Activated CD4-positive, alpha-beta T cell treated with anti-CD3 and anti-CD28 coated beads, Interleukin-2, amount 10 ng/mL, durations not matched to agents 24 days and 14 days (primary cell): ENCODE data around the gene MEGF9. TPM values are rescaled to one million over a fixed set of nuclear protein-coding genes. Genes with fewer than 3 reads are reported as not detected.
"Not testable (repeated sequence)": the region's sequence is repeated elsewhere in the genome, so short reads cannot be mapped to it uniquely, and the experiment has no call there.

Source experiments
- DNase-seq: peaks from one replicate; pipeline ENCODE4 v3.0.0; 2022
- H3K27ac Mint-ChIP-seq: one replicate; pipeline ENCODE4 v1.8.0; 2022; ENCODE audit warnings: mild to moderate bottlenecking, mixed read lengths
- H3K27me3 Mint-ChIP-seq: one replicate; pipeline ENCODE4 v1.8.0; 2022; ENCODE audit warnings: mixed read lengths
- H3K36me3 Mint-ChIP-seq: one replicate; pipeline ENCODE4 v1.8.0; 2022; ENCODE audit warnings: low read depth, mild to moderate bottlenecking, mixed read lengths
- H3K4me1 Mint-ChIP-seq: one replicate; pipeline ENCODE4 v1.8.0; 2021; ENCODE audit warnings: mixed read lengths
- H3K4me3 Mint-ChIP-seq: one replicate; pipeline ENCODE4 v1.8.0; 2022; ENCODE audit warnings: mild to moderate bottlenecking, moderate library complexity, mixed read lengths
- H3K9me3 Mint-ChIP-seq: one replicate; pipeline ENCODE4 v1.8.0; 2021; ENCODE audit warnings: mixed read lengths
- intact Hi-C: fragments of 100-400 bp; cut with micrococcal nuclease; formaldehyde crosslinking; loops from one replicate; pipeline ENCODE4 v1.15.1; 2023
- total RNA-seq: library from RNA; stranded (reverse); gene quantifications from 2 replicates; pipeline ENCODE4 v1.2.3, GENCODE V29; 2022

Gene MEGF9
- total RNA-seq, 1 donor from 2014 or later = 4.5 TPM

DNA sequence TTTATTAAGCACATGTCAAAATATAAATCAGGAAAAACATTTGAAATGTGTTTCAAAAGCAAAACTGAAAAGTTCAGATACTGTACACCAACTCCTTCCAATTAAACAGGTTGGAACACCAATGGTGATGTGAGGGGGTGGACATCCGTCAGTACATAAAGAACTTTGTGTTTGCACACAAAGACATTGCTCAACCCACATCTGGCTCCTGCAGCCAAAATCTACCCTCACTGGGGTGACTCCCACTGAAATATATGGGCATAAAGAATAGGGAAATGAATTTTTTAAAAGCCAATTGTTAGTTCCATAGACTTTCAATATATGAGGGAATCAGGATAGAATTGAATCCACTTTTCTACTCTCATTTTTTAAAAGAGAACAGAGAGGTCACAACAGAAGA lies 63.9 kb downstream of the MEGF9 start:
- H3K4me1 Mint-ChIP-seq = peaks cover 2% of the 10 kb centered on the region
- intact Hi-C loops = no loop called here
- H3K36me3 Mint-ChIP-seq = no peaks in the 10 kb centered on the region
- no peak overlapping the region for H3K27ac Mint-ChIP-seq
- no peaks in the 10 kb centered on the region for H3K27me3 Mint-ChIP-seq
- no peak overlapping the region for H3K4me3 Mint-ChIP-seq
- no peak for DNase-seq
- H3K9me3 Mint-ChIP-seq = no peaks in the 10 kb centered on the region

DNA sequence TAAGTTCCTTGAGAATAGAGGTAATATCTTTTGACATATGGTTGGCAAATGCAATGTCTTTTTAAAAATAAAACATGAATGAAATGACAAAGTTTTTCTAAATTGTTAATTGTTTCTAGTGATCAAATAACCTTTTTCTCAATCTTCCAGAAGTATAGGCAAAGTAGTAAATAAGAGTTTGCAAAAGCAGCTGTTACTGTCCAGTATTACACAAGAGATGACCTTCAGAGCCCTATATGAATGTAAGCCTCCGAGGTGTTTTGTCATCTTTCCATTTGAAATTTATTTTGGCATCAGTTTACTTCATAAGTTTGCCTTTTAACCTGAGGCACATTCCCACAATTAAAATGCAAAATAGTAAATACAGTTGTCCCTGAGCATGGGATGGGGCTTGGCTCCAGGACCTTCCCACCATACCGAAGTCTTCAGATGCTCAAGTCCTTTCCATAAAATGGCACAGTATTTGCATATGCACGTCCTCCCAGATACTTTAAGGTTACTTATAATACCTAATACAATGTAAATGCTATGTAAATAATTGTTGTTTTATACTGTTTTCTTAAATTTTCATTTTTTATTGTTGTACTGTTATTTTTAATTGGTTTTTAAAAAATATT lies 65.6 kb downstream of the MEGF9 start:
- H3K27me3 Mint-ChIP-seq = no peaks in the 10 kb centered on the region
- H3K9me3 Mint-ChIP-seq = no peaks in the 10 kb centered on the region
- intact Hi-C loops = no loop called here
- no peak overlapping the region for H3K4me3 Mint-ChIP-seq
- no peak overlapping the region for H3K27ac Mint-ChIP-seq
- DNase-seq = no peak
- no peaks in the 10 kb centered on the region for H3K36me3 Mint-ChIP-seq
- no peaks in the 10 kb centered on the region for H3K4me1 Mint-ChIP-seq

DNA sequence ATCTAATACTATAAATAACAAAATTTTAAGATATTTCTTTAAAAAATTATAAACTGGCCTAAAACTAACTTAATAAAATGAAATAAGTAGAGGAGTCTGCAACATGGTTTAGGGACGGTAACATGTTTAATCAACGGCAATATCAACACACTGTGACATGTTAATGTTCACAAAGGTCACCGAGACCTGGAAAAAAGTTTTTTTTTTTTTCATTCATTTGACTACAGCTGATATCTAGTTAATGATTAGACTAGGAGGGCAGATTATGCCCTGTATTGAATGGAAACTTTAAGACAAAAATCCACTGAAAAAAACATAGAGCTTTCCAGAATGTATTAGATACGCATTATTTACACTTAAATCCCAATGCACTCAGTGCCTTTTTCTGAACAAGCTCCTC lies 67.3 kb downstream of the MEGF9 start:
- intact Hi-C loops = no loop called here
- H3K4me3 Mint-ChIP-seq = no peak overlapping the region
- peaks cover 2% of the 10 kb centered on the region for H3K4me1 Mint-ChIP-seq
- peaks cover under 1% of the 10 kb centered on the region for H3K36me3 Mint-ChIP-seq
- H3K27ac Mint-ChIP-seq = no peak overlapping the region
- H3K9me3 Mint-ChIP-seq = peaks cover 1% of the 10 kb centered on the region
- H3K27me3 Mint-ChIP-seq = no peaks in the 10 kb centered on the region
- no peak for DNase-seq

DNA sequence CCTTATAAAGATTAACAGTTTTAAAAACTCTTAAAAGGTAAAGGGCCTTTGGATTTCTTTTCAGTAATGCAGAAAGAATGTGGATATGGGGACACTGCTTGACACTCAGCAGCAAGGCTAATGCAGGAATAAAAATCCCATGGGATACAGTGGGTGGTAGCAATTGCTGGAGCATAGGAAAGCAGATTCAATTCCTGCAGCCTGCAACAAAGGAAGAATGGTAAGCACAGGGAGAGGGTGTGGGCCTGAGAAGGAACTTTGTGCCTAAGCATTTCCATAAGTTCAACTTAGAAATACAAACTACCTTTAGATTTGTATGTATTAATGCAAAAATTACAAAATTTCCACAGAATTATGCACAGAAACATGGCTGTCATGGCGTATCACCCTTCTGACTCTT lies 68.5 kb downstream of the MEGF9 start:
- intact Hi-C loops = no loop called here
- H3K36me3 Mint-ChIP-seq = peaks cover 2% of the 10 kb centered on the region
- DNase-seq = no peak
- no peaks in the 10 kb centered on the region for H3K27me3 Mint-ChIP-seq
- peaks cover 4% of the 10 kb centered on the region for H3K9me3 Mint-ChIP-seq
- H3K4me1 Mint-ChIP-seq = peaks cover 3% of the 10 kb centered on the region
- H3K4me3 Mint-ChIP-seq = no peak overlapping the region
- H3K27ac Mint-ChIP-seq = no peak overlapping the region

DNA sequence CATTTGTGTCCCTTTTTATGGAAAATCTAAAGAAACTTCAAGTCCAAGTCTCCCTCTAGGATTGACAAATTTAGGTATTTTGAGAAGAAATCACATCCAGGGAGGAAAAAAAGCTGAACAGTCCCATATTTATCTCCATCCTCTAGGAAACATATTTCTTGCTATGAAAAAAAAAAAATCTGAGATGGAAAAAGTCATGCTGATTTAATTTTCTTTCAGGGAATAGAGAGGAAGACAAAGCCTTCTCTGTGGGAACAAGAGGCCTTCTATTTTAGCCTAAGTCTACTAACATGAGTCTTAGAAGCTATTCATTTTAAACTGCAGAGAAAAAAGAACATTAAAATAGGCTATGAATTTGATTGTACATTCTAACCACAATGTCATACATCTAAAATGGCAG lies 71.2 kb downstream of the MEGF9 start:
- Mint-ChIP-seq H3K4me3 (no peak overlapping the region), H3K27ac (no peak overlapping the region), H3K36me3 (peaks cover 2% of the 10 kb centered on the region), H3K9me3 (peaks cover 4% of the 10 kb centered on the region), H3K4me1 (peaks cover 3% of the 10 kb centered on the region), H3K27me3 (no peaks in the 10 kb centered on the region)
- no peak for DNase-seq
- intact Hi-C loops = no loop called here

DNA sequence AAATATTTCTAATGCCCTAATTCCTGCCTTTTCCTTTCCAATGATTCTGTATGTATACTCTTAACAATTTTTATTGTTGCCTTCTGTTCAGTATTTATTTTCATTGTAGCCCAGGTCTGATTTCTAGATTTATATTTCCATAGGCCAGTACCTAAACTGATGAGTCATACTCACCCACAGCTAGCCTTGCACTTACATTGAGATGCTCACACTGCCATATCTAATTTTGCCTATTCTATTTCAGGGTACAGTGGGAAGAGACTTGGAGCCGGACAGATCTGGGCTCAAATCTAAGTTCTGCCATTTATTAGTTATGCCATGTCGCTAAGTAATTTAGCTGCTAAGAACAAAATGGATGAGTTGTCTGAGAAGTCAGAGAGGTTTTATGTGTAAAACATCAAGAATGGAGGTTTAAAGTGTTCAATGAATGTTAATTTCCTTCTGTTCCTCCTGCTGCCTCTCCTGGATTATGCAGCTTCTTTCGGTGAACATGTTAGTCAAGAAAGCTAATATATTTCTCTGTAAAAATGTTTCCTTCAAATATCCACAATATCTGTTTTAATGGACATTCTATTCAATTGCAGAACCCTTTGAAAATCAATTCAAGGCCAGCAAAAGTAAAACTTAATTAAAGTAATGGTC lies 72.0 kb downstream of the MEGF9 start:
- Mint-ChIP-seq H3K4me3 (no peak overlapping the region), H3K9me3 (peaks cover 4% of the 10 kb centered on the region), H3K27me3 (no peaks in the 10 kb centered on the region), H3K4me1 (peaks cover 3% of the 10 kb centered on the region), H3K27ac (no peak overlapping the region), H3K36me3 (peaks cover 2% of the 10 kb centered on the region)
- no peak for DNase-seq
- intact Hi-C loops = no loop called here

DNA sequence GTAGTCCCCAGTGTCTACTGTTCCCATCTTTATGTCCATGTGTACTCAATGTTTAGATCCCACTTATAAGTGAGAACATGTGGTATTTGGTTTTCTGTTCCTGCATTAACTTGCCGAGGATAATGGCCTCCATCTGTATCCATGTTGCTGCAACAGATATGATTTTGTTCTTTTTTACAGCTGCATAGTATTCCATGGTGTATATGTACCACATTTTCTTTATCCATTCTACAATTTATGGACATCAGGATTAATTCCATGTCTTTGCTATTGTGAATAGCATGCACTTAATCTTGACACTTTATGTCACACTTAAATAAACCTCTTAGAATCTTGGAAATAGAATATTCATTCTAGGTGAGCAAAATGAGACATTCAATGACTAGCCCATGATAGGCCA lies 73.4 kb downstream of the MEGF9 start:
- H3K27ac Mint-ChIP-seq, H3K9me3 Mint-ChIP-seq, H3K4me3 Mint-ChIP-seq, H3K27me3 Mint-ChIP-seq, intact Hi-C loops, H3K4me1 Mint-ChIP-seq, H3K36me3 Mint-ChIP-seq, DNase-seq: not testable (repeated sequence)

DNA sequence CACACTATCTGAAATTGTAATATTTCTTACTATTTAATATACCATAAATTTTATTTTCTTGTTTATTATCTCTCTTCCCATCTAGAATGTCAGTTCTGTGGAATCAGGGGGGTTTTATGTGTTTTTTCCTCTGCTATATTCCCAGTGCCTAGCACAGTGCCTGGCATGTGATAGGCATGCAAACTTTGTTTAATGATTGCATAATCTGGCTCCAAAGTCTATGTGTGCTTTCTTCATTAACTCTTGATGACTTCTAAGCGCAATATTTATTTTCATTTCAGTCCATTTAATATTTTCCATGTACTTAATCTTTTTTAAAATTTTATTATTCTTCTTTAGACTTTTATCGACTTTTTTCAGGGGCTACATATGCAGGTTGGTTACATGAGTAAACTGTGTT lies 73.9 kb downstream of the MEGF9 start:
- H3K9me3 Mint-ChIP-seq = peaks cover 8% of the 10 kb centered on the region
- no peaks in the 10 kb centered on the region for H3K27me3 Mint-ChIP-seq
- DNase-seq = no peak
- H3K36me3 Mint-ChIP-seq = peaks cover 3% of the 10 kb centered on the region
- H3K4me3 Mint-ChIP-seq = no peak overlapping the region
- no peak overlapping the region for H3K27ac Mint-ChIP-seq
- peaks cover 3% of the 10 kb centered on the region for H3K4me1 Mint-ChIP-seq
- intact Hi-C loops = no loop called here

DNA sequence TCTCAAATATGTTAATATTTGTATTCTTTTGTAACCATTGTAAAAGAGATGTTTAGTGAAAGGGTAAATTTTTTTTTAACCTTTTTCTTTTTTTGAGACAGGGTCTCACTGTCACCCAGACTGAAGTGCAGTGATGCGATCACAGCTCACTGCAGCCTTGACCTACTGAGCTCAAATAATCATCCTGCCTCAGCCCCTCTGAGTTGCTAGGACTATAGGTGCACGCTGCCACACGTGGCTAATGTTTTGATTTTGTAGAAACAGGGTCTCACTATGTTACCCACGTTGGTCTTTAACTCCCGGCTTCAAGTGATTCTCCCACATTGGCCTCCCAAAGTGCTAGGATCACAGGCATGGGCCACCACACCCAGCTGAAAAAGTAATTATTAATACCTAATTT lies 76.4 kb downstream of the MEGF9 start:
- Mint-ChIP-seq H3K4me1 (peaks cover 3% of the 10 kb centered on the region), H3K27me3 (peaks cover 2% of the 10 kb centered on the region), H3K27ac (no peak overlapping the region), H3K9me3 (peaks cover 18% of the 10 kb centered on the region), H3K36me3 (peaks cover 4% of the 10 kb centered on the region), H3K4me3 (no peak overlapping the region)
- intact Hi-C loops = no loop called here
- no peak for DNase-seq

DNA sequence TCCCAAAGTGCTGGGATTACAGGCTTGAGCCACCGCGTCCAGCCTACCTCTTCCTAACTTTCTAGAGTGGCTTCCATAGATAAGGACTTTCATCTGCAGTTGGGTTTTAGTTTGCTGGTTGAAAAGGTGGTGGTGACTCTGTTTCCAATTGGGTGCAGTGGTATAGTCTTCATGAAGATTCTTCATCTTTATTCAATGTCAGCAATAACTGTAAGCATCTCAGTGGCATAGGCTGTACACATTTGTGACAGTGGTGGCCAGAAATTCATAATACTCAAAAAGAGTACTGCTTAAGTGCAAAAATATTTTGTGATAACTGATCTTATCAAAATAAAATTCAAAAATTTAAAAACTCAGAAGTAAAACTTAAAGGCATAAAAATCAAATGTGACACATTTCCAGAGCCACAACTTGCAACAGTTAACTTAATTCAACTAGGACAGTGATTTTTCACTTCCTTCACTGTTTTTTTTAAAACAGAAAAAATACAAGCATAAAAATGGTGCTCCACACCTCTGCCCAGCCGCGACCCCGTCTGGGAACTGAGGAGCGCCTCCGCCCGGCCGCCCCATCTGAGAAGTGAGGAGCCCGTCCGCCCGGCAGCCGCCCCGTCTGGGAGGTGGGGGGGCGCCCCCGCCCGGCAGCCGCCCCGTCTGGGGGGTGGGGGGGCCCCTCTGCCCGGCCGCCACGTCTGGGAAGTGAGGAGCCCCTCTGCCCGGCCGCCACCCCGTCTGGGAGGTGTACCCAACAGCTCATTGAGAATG lies 77.9 kb downstream of the MEGF9 start:
- H3K36me3 Mint-ChIP-seq = peaks cover 2% of the 10 kb centered on the region
- peaks cover 14% of the 10 kb centered on the region for H3K9me3 Mint-ChIP-seq
- H3K4me3 Mint-ChIP-seq = no peak overlapping the region
- H3K27ac Mint-ChIP-seq = no peak overlapping the region
- DNase-seq = no peak
- peaks cover 7% of the 10 kb centered on the region for H3K27me3 Mint-ChIP-seq
- intact Hi-C loops = no loop called here
- H3K4me1 Mint-ChIP-seq = no peaks in the 10 kb centered on the region

DNA sequence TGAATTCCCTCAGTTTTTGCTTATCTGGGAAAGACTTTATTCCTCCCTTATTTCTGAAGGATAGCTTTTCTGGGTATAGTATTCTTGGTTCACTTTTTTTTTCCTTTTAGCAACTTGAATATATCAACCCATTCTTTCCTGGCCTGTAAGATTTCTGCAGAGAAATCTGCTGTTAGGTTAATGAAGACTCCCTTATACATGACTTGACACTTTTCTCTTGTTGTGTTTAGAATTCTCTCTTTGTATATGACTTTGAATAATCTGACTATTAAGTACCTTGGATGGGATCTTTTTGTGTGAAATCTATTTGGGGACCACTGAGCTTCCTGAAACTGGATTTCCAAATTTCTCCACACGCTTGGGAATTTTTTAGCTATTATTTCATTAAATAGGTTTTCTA lies 79.3 kb downstream of the MEGF9 start:
- no peaks in the 10 kb centered on the region for H3K4me1 Mint-ChIP-seq

DNA sequence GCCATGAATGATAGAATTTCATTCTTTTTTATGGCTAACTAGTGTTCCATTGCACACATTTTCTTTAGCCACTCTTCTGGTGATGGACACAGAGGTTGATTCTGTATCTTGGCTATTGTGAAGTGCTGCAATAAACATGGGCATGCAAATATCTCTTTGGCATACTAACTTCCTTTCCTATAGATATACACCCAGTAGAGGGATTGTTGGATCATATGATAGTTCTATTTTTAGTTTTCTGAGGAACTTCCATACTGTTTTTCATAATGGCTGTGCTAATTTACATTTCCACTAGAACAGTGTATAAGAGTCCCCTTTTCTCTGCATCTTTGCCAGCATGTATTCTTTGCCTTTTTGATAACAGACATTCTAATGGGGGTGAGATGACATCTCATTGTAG lies 83.9 kb downstream of the MEGF9 start:
- Mint-ChIP-seq H3K36me3 (peaks cover 1% of the 10 kb centered on the region), H3K9me3 (peaks cover 9% of the 10 kb centered on the region), H3K27me3 (peaks cover 7% of the 10 kb centered on the region), H3K4me1 (peaks cover 4% of the 10 kb centered on the region), H3K4me3 (no peak overlapping the region), H3K27ac (no peak overlapping the region)
- intact Hi-C loops = no loop called here
- DNase-seq = no peak

More for the DNA sequence above, 79.3 kb downstream of the MEGF9 start:
- intact Hi-C loops = no loop called here
- H3K27ac Mint-ChIP-seq = no peak overlapping the region
- peaks cover 7% of the 10 kb centered on the region for H3K27me3 Mint-ChIP-seq
- DNase-seq = no peak
- peaks cover 14% of the 10 kb centered on the region for H3K9me3 Mint-ChIP-seq
- H3K4me3 Mint-ChIP-seq = no peak overlapping the region
- peaks cover 2% of the 10 kb centered on the region for H3K36me3 Mint-ChIP-seq

DNA sequence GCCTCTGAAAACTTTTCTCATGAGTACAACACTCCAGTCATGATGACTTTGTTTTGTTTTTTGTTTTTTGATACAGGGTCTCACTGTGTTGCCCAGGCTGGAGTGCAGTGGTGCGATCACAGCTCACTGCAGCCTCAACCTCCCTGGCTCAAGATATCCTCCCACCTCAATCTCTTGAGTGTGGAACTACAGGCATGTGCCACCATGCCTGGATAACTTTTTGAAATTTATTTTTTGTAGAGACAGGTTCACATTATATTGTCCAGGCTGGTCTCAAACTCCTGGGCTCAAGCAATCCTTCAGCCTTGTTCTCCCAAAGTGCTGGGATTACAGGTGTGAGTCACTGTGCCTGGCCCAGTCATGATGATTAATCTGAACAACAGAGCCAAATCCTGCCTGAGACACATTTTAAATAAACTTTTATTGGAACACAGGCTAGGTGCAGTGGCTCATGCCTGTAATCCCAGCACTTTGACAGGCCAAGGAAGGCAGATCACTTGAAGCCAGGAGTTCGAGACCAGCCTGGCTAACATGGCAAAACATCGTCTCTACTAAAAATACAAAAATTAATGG lies 85.3 kb downstream of the MEGF9 start:
- H3K4me3 Mint-ChIP-seq, H3K4me1 Mint-ChIP-seq, H3K9me3 Mint-ChIP-seq, DNase-seq, intact Hi-C loops, H3K27ac Mint-ChIP-seq, H3K36me3 Mint-ChIP-seq, H3K27me3 Mint-ChIP-seq: not testable (repeated sequence)

DNA sequence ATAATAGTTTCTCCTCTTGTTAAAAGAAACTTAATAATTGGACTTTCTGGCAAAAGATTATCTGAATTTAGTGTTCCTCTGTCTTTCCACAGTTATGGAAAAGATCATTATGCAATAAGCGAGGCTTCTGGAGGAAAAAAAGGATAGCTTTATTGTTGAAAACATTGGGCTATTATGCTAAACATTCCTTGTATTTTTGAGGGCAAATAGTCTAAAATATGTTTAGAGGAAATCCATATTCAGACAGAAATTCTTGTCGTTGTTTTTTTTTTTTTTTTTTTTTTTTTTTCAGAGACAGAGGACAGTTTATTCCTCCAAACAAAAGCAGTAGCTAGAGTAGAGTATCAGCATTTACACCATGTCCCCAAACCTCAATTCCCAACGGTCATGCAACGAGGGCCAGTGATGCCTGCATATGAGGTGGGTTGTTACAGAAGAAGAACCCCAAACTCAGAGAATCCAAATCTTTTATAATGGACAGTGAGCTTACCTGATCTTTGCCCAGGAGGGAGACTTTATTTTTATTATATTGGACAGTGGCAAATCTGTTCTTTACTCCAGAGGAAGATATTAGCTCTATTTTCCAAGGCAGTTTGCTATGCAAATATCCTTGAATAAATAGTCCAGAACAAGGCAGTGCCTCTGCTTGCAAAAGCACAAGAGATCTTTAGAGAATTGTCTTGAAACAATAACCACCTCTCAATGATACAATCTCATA lies 85.9 kb downstream of the MEGF9 start:
- Mint-ChIP-seq H3K4me3 (no peak overlapping the region), H3K9me3 (no peaks in the 10 kb centered on the region), H3K27ac (no peak overlapping the region), H3K36me3 (no peaks in the 10 kb centered on the region), H3K4me1 (peaks cover 9% of the 10 kb centered on the region), H3K27me3 (peaks cover 6% of the 10 kb centered on the region)
- no peak for DNase-seq
- intact Hi-C loops = no loop called here
